ENCODE measurements around the gene HCN2.
"Not testable (repeated sequence)": the region's sequence is repeated elsewhere in the genome, so short reads cannot be mapped to it uniquely, and the experiment has no call there.

HCN2 gene

GRCh38 chr19:622666-623065 lies 33.0 kb downstream of the HCN2 start:
- DNase-seq = no peak

- no peak for DNase-seq
These were observed 33.7 kb downstream of the HCN2 start for GRCh38 chr19:623175-623916.

DNA sequence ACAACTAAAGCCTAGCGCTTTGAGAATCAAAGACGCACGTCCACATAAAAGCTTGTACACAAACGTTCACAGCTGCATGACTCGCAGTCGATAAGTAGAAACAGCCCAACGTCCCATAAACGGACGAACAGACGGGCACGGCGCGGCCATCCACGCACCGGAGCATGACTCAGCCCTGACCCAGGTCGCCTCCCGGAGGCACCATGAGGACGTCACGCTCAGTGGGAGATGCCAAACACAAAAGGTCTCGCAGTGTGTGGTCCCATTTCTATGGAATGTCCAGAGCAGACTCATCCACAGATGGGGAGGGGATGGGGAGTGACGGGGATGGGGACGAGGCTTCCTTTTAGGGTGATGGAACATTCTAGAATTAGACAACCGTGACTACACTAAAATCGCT lies 34.3 kb downstream of the HCN2 start:
- no peak for DNase-seq

GRCh38 chr19:624433-625109 lies 34.9 kb downstream of the HCN2 start:
- no peak for DNase-seq

- no peak for DNase-seq
These were observed 35.6 kb downstream of the HCN2 start for GRCh38 chr19:625257-625656.

DNA sequence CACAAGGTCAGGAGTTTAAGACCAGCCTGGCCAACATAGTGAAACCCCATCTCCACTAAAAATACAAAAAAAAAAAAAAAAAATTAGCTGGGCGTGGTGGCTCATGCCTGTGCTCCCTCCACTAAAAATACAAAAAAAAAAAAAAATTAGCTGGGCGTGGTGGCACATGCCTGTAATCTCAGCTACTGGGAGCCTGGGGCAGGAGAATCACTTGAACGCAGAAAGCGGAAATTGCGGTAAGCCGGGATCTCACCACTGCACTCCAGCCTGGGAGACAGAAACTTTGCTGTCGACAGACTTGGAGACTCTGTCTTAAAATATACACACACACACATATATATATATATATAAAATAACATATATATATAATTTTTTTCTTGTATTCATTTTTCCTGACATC lies 36.9 kb downstream of the HCN2 start:
- DNase-seq = not testable (repeated sequence)

GRCh38 chr19:628168-628567 lies 38.5 kb downstream of the HCN2 start:
- DNase-seq = no peak

DNA sequence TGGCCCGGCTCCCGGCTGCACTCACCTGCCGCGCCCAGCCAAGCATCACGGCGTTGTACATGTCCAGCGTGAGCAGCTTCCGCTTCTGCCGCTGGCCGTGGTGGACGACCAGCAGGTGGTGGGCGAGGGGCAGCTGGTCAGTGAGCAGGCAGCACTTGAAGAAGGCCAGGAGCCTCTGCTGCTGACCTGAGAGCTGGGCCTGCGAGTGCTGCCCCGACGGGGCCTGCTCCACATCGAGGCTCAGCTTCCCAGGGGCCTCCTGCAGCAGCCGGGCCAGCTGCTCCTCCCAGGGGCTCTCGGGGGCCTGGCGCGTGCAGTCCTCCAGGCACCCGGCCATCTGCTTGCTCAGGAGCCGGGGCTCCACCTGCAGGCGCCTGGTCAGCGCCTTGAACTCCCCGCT lies 39.8 kb downstream of the HCN2 start:
- DNase-seq = peak; percentile 34

DNA sequence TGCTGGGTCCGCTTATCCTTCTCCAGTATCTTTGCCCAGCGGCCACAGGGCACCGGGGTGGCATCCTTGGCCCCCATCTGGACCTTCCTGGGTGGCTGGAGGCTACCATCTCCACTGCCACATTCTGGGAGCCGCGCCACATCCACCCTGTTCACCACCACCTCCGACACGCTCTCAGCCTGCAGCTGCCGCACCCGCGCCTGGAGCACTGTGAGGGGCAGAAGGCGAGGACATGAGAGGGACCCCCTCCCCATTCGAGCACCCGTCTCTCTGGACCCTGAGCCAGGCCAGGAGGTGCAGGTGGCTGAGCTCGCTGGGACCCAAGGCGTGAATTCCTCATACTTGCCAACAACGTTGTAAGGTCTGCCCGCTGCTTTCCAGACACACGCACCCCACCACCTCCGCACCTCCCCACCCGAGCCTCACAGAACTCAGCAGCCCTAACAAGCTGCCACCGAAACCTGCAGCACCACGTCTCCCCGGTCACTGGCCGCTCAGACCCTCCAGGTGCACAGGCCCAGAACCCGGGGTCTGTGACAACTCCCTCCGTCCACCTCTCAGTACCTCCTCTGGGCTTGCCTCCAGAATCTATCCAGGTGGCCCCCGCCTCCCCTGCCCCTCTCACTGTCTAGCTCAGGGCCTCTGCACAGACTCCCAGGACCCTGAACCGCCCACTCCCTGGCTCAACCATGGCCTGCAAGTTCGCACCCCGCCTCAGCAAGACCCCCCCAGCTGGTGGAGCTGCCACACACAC lies 40.5 kb downstream of the HCN2 start:
- no peak for DNase-seq

- peak; percentile 57 for DNase-seq
These were observed 42.9 kb downstream of the HCN2 start for GRCh38 chr19:632579-633067.

GRCh38 chr19:633068-633785 lies 43.5 kb downstream of the HCN2 start, which contains the start of gene POLRMT:
Gene POLRMT, minus strand, starts transcription at chr19:633537. Its CDS starts 25 bp downstream, at chr19:633512.
- DNase-seq = peak; percentile 97

DNA sequence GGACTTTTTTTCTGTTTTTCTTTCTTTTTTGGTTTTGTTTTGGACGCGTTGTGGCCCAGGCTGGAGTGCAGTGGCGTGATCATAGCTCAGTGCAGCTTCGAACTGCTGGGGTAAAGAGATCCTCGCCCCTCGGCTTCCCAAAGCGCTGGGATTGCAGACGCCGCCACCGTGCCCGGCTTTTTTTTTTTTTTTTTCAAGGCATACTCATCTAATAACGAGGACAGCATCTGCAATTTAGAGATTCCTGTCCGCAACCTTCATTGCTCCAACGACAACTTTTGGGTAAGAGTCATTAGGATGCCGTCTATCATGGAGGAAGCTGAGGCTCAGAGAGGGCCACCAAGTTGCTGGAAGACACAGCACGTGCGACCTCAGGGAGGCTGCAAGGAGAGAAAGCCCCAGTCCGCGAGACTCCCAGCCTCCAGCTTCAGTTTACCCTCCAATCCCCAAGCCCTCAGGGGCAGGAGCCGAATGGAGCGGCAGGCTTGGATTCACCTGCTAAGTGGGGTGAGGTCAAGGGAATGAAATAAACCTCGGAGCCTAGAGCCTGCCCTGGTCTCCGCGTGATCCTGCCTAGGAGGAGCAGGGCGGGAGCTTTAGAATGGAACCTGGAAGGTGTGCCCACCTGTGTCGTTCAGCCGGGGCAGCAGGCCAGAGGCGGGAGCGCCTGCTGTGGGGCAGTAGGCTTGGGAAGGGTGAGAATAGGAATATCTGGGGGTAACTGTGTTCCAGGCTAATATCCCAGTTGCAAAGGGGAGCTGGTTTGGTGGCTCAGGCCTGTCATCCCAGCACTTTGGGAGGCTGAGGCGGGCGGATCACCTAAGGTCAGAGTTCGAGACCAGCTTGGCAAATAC lies 44.3 kb downstream of the HCN2 start:
- DNase-seq = peak; percentile 45

- no peak for DNase-seq
These were observed 45.4 kb downstream of the HCN2 start for GRCh38 chr19:634975-635652.

GRCh38 chr19:638906-639252 lies 49.2 kb downstream of the HCN2 start:
- no peak for DNase-seq

DNA sequence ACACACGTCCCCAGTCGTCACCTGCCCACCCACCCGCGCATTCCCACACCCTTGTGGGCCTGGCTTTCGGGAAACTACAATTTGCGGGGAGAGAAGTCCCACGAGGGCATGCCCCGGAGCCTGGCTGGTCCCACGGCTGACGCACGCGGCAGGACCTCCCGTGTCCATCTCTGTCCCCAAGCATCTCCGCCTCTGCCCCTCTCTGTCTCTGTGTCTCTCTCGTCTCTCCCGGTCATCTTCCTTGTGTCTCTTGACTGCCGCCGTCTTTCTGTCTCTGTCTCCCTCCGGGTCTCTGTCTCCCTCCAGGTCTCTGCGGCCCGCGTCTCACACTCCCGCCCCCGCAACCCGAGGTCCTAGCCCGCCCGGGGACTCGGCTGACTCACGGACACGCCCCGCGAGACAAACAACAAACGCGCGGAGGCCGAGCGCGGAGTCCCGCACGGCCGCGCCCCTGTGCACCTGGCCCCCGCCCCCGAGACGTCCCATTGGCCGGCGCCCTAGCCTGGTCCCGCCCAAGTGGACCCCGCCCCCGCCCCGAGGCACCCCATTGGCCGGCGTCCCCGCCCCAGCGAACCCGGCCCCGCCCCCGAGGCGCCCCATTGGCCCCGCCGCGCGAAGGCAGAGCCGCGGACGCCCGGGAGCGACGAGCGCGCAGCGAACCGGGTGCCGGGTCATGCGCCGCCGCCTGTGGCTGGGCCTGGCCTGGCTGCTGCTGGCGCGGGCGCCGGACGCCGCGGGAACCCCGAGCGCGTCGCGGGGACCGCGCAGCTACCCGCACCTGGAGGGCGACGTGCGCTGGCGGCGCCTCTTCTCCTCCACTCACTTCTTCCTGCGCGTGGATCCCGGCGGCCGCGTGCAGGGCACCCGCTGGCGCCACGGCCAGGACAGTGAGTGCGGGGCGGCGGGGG lies 49.8 kb downstream of the HCN2 start, which contains the start of gene FGF22:
Gene FGF22 (plus strand): TSS at position 627 of the 908 bp plus-strand sequence. CDS start 47 bp downstream, at position 674.
- DNase-seq = peak; percentile 88

DNA sequence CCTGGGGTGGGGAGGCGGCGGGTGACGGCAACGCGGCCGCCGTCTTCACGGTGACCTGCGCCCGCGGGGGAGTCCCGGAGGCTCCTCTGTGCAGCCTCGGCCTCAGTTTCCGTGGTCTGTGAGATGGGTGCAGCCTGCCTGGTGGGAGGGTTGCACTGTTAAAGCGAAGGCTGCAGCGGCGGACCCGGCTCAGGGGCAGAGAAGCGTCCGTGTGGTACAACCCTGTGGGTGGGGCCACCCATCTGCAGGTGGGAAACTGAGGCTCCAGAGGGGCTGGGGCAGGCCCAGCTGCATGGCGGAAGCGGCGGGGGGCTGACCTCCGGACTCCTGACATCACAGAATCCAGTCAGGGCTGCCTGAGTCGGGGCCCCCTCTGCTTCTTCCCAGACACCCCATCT lies 50.5 kb downstream of the HCN2 start:
- no peak for DNase-seq

DNA sequence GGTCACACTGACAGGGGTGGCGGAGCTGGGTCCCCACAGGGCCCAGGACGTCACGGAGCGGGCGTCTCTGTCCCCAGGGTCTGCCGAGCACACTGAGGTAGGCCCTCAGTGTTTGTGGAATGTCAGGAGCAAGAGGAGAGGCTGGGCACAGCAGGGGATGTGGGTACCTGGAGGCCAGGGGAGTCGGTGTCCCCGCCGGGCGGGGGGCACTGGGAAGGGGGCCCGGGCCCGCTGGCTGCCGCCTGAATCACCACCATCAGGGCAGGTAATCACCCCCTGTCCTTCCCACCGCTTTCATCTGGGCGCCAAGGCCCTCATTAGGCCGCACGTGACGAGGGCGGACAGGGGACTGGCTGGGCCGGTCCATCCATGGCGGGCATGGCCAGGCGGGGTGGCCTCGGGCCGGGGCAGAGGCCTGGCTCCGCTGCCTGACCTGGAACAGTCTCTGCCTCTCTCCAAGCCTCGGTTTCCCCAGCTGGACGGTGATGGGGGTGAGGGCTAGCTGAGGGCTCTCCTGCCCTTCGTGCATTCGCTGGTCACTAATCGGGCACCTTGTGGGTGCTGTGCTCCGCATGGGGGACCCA lies 51.0 kb downstream of the HCN2 start:
- no peak for DNase-seq

DNA sequence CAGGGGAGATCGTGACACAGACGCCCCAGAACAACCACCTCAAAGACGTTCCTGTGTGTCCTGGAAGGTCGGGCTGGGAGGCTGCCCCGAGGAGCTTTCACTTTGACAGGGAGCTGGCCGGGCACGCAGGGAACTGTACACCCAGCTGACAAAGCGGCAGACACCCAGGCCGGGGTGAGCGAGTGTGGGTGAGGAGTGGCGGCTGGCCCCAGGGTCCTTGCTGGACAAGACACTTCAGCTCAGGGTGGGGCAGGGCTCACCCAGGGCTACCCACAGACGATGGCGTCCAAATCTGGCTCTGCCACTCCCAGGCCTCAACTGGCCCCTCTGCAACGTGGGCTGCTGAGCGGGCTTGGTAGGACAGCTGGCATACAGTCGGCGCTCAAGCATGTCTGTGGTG lies 52.0 kb downstream of the HCN2 start:
- DNase-seq = no peak
